ENCODE measurements around the gene TRIP10.

GRCh38 chr19:6723108-6723618, 16.3 kb upstream of the TRIP10 start:
- TF ChIP-seq RARB (CRISPR knock-in tag; IDR thresholded peaks at IDR 0.05) (no peak), SNAI2 (CRISPR knock-in tag; IDR thresholded peaks at IDR 0.05) (no peak), ZNF565 (CRISPR knock-in tag; conservative IDR thresholded peaks at IDR 0.05; ENCODE audit: low read depth) (no peak), PATZ1 (CRISPR knock-in tag; IDR thresholded peaks at IDR 0.05; ENCODE audit: borderline replicate concordance) (no peak), ARNTL (CRISPR knock-in tag; IDR thresholded peaks at IDR 0.05; ENCODE audit: borderline replicate concordance, low read depth) (no peak), ESRRG (CRISPR knock-in tag; IDR thresholded peaks at IDR 0.05) (no peak), BACH2 (CRISPR knock-in tag; IDR thresholded peaks at IDR 0.05; ENCODE audit: borderline replicate concordance) (no peak)
